GM21576 (cell line): ENCODE measurements around the gene PRSS38.

Experiments
- ATAC-seq: cut with Tn5 transposase; IDR thresholded peaks from one replicate; pipeline ENCODE4 v1.9.1; 2021; ENCODE audit warnings: mild to moderate bottlenecking, moderate library complexity; ENCODE audit not compliant: unreplicated experiment

The PRSS38 gene

DNA sequence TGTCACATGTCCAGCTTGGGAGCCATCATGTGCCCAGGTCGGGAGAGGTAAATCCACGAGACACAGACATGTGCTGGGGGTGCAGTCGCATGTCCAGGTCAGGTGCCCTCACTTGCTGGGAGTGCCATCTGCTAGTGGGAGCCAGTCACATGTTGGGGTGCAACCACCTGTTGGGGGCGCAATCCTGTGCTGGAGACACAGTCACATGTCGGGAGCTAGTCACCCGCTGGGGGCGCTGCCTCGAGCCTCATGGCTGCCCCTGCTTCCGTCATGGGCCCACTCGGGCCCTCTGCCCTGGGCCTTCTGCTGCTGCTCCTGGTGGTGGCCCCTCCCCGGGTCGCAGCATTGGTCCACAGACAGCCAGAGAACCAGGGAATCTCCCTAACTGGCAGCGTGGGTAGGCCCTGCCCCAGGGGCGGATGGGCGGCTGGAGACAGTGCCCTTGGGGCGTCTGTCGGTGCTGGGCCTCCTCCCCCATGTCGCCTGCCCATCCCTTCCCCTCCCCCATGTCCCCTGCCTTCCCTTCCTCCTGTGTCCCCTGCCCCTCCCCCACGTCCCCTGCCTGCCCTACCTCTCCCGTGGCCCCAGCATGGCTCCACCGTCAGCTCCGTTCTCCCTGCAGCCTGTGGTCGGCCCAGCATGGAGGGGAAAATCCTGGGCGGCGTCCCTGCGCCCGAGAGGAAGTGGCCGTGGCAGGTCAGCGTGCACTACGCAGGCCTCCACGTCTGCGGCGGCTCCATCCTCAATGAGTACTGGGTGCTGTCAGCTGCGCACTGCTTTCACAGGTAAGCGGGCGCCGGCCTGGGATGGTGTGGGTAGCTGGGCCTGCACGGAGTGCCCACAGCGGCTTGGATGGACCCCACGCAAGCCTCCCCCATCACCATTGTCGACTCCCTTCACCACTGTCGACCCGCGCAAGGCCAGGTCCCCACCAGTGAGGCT, at the start of gene PRSS38:
Gene PRSS38 (plus strand): TSS at position 208 of the 942 bp plus-strand sequence. CDS start 42 bp downstream, at position 250.
- ATAC-seq = no peak

DNA sequence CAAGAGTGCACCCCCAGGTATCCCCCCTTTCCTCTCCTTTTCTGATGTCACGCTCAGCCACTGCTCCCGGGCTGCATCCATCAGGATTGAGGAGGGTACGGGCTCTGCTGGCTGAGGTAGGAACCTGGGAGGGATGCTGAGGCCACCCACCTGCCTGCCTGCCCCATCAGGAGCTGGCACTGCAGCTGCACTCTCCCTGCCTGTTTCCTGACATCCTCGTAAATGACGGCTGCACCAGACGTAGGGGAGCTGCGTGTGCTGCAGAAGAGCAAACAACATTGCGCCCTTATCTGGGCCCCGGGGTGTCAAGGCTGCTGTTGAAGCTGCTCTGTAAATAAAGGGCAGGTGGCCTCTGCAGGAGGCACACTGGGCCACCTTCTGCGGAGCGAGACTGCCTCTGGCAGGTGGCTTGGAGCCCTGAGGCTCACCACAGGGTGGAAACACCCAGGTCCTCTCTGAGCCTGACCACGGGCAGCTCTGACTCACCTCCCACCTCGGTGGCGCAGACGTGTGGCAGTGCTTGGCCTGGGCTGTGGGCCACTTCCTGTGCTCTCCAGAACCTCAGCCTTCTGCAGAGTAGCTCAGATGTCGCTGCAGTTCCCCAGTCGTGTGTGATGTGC, 49.4 kb upstream of the PRSS38 start:
- no peak for ATAC-seq

DNA sequence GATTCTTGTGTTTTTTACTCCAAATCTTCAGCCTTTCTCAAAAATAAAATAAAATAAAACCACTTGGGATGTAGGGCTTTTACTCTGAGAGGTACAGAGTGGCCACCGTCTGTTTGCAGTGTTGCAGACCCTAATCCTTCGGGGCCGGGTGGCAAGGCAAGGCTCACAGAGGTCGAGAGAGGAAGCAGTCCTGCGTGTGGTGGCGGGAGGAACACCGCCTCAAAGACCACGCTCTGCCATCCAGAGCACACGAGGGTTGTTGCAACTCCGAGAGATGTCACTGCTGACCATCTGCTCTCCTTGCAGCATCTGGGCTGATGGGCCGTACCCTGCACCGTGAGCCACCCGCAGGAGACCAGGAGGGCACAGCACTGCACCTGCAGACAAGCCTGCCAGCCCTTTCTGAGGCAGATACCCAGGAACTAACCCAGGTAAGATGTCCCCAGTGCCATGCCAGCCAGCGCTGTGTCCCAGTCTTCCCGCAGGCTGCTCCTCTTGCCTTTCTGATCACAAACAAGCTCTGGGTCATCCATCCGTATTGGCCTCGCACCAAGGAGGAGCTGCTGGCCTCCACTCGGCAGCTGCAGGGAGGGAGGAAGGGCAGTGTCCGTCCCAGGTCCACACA, 48.7 kb upstream of the PRSS38 start:
- ATAC-seq = no peak

DNA sequence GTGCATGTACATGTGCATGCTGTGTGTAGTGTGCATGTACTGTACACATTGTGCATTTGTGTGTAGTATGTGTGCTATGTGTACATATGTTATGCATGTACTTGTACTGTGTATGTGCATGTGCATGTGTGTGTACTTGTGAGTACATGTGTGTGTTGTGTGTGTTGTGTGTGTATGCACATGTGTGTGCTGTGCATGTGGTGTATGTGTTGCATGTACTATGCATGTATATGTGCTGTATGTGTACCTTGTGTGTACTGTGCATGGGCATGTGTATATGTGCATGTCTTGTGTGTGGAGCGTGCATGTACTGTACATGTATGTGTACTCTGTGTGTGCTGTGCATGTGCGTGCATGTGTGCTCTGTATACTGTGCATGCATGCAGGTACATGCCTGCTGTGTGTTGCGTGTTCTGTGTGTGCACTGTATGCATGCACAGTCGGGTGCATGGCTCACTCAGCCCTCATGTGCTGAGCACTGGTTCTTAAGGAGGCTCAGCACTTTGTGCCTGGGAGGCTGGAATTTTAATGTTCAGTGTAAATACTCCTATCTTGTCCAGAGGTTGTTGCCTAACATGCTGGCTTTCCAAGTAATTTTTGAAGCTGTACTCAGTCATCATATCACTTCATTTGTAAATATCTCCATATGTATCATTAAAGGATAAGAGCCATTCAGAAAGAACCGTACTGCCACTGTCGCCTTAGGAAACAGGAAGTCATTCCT, 47.9 kb upstream of the PRSS38 start:
- no peak for ATAC-seq

DNA sequence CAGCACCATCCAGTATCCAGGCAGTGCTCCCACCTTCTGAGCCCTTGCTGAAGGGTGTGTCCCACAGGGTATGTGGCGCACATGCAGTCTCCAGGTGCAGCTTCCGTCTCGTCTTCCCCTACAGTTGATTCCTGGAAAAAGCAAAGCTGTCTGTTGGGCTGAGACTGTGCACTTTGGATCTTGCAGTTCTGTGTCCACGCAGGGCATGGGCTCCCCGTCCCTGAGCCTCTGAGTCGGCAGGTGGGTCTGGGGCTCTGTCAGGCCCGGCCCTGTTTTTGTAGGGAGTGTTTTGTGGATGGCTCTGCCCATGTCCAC, 47.4 kb upstream of the PRSS38 start:
- no peak for ATAC-seq

DNA sequence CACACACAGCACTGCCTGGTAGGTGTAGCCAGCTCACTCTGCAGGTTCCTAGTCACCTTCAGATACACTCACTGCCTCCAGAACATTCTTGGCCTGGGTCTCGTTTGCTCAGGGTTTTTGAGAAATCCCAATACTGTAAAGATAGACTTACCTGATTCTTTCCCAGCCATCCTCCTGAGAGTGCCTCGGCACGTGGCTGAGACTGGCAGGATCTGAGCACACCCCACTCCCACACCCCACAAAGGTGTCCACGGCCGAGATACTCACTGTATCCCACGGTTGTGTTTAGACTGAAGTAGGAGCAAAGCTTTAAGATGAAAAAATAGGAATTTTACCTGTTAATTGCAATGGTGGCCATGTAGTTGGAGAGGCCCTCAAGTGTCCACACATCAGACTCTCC, 46.8 kb upstream of the PRSS38 start:
- ATAC-seq = no peak

DNA sequence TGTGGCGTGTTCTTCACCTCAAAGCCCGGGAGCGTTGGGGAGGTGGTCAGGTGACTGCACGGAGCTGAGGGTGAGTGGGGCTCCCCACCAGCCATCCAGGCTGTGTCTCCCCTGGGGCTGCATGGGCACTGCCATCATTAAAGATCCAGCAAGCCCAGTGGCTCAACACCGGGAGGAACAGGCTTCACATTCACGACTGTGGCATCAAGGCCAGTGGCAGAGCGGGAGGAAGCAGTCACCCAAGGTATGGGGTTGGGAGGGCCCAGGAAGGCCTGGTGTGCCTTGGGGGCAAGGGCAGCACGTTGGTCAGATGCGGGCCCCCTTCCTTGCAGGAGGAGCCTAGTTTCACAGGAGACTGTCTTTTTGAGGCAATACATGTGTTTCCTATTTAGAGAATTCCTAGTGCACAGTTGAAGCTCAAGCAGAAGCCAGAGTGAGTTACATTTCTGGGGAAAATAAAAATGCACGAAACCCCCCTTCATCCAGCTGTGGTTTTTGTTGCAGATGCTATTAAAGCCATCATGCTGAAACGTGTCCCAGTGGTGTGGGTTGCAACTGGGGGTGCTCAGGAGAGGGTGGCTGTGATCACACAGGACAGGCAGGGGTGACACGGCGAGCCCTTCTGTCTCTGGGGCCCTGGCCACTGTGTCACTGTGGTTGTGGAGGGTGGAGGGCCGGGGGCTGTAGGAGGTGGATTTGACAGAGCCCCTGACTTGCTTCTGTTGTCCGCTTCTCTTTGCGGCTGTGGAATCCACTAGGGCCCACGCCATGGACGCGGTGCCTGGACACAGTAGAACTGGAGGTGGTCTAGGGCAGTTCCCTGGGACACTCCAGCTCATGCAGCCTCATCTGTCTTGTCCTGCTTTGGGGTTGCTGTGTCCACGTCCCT, 46.2 kb upstream of the PRSS38 start:
- ATAC-seq = no peak

DNA sequence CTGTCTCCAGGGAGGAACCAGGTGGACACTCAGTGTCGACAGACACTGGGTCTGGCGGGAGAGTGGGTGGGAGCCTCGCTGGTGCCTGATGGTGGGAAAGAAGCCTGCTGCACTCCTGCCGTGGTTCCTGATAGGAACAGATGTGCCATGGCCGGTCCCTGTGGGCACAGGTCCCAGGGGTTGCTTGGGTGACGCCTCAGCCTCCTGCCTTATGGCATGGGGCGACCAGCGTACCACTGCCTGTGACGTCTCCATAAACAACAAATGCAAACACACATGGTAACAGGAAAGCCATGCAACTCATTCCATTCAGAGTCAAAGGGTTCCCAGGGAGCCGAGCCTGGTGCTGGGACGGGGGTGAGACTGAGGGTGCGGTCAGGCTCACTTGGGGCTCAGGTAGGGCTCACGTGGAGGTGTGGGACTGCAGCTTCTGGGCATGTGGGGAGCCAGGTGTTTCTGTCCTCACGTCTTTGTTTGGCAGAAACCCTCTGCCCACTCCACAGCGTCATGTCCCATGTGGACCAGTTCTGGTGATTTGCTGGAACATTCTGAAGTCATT, 45.5 kb upstream of the PRSS38 start:
- no peak for ATAC-seq

DNA sequence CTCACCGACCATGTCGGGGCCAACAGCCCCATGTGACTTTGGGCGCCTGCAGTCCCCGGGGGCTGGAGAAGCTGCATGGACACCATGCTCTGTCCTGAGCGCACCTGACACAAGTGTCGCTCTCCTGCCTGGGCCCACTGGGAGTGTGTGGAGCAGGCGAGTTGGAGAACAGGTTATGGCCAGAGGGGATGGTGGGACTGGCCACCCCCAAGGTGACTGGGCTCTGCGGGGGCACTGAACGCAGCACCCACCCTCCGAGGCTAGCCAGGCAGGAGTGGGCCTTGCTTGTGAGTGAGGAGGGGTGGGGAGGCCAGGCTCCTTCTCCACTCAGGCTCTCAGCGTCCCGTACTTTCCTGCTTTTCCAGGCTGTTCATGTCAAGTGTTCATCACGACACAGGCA, 44.7 kb upstream of the PRSS38 start:
- no peak for ATAC-seq

DNA sequence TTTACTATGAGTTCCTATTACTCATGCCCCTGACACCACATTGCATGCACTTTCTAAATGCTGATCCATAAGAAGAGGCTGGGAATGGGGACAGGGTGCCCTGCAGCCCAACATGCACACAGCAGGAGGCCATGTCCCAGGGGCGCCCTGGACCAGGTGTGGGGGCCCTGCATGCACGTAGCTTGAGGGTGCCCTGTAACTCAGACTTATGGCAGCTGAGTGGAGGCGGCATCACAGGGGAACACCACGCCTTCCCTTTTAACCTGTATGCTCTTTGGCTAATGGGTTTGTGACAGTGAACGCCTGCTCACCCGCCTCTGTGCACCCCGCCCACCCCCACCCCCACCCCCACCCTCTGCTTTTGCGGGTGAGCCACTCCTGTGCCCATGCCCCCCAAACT, 44.1 kb upstream of the PRSS38 start:
- ATAC-seq = no peak

DNA sequence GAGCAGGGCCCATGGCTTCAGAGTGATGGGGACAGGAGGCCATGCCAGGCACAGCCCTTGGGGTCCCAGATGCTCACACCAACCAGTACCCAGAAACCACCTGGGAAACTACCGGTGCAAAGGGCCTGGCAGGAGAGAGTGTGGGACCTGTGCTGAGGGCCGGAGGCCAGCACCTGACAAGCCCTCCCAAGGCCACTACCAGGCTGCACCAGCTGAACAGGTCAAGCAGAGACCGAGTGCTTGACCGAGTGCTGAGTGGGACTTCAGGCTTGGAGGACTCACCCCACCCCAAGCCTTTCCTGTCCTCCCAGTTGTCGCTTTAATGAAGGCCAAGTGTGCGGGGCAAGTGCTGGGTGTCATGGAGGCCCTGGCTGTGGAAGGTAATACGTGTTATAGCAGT, 43.7 kb upstream of the PRSS38 start:
- no peak for ATAC-seq

DNA sequence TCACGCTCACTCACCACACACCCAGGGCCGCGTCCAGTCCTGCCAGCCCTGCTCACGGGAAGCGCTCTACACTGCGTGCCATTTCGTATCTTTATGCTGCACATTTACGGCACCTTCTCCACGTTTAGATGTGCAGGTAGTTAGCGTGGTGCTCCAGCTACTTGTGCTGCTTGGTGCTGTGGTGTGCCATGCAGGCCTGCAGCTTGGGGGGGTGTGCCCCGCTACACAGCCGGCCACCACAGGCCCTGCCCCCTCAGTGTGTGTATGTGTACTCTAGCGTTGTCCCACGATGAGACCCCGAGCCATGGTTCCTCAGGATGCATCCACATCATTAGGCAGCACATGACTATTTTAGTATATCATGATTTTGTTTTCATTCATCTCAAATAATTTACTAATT, 41.9 kb upstream of the PRSS38 start:
- no peak for ATAC-seq

DNA sequence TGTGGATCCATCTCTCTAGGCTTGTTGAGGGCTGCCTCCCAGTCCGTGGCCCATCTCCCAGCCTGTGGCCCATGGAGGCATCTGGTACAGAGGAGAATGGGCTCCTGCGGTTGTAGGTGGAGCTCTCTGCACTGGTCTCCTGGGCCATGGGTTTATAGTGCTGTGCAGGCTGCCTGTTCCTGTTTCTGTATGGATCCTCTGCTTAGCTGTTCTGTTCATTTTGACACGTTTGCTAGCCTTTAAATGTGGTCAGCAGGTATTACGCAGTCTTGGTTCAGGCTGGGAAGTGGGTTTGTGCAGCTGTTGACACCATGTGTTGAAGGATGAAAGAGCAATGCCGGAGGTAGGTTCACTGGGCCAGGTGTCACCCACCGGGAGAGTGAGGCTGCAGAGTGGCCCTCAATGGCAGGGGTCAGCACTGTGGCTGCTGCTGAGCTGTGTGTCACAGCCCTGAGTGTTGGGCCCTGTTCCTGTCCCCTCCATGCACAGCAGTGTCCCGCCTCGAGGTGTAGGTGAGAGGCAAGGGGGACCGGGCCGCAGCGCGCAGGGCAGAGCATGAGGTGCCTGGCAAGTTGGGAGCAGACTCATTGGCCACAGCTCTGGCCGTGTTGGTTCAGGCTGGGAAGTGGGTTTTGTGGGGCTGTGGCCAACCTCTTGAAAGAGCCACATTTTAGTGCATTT, 41.3 kb upstream of the PRSS38 start:
- ATAC-seq = no peak

DNA sequence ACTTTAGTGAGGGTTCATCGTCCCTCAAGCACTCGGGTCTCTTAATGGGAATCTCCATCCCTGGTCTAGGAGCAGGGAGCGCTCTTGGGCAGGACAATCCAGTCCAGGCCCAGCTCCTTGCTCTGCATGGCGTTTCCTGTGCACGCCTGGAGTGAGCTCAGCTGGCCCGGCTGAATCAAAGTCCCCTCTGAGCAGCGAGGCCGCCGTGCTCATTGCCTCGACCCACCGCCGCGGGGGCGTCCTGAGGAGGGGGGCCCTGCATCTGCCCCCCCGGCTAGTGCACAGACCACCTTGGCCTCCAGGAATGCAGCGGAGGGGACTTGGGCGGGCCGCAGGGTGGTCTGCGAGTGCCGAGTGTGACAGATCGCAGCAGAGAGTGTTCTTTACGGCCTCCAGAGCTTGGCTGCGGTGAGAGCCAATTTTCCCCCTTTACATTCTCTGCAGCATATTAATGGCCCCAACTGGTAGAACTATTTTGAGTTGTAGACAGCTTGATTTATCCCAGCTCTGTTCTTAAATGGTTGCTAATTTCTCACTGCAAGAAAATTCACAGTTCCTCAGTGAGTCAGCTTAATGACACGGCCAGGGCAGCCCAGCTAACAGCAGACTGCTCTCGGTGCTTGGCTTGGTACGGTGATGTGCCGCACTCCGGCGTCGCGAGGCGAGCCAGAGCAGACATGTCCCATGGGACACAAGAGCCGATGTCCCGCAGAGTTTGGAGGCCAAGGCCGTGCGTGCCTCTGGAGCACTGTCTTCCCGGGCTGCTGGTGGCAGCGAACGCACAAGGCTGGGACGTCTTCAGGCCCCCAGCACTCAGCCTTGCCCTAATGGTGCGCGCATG, 40.4 kb upstream of the PRSS38 start:
- ATAC-seq = no peak

DNA sequence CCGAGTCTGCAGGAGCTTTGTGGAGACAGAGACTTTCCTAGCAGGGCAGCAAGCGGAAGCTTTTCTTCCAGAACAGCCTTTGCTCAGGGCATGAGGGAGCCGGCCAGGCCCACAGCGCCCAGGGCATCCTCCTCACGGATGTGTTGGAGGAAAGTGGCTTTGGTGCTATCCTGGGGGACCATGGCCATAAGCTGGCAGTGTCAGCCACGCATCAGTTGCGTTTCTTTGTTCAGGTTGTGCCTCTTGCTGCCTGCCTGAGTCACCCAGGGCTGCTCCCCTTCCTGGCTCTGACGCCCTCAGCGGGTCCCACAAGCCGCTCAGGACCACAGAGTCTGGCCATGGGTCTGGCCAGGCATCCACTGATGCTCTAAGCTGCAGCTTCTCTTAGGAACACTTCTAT, 39.6 kb upstream of the PRSS38 start:
- no peak for ATAC-seq

DNA sequence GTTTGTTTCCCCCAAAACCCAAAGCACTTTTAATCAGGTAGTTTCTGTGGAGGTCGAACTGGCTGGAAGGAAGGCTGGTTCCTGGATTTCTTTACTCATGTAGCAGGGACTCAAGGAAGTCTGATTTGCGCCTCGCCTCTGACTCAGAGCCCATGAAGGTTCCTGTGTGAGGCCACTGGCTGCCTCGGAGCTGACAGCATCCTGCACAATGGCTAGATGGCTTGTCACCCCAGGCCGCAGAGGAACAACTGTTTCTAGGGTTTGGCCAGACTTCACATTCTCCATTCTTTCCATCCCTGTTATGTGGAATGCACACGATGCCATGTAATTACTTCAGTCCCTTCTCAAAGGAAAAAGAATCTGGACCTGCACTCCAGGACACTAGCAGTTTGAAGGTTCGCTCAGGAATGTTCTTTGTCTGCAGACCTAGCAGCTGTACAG, 39.1 kb upstream of the PRSS38 start:
- no peak for ATAC-seq

DNA sequence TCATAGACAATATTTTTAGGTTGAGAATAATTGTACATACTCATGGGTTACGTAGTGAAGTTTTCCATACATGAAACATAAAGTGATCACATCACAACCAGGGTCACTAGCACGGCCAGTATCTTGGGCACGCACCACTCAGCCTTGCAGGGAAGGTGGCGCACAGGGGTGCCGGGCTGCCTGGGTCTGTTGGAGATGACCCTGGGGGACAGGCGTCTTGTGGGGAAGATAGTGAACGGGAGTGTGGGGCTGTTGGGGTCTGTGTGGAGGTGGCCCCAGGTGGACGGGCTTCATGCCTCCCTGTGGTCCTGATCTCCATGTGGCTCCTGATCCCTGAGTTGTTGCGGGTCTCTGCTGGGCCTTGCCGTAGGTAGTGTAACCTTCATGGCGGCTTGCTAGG, 38.3 kb upstream of the PRSS38 start:
- no peak for ATAC-seq

DNA sequence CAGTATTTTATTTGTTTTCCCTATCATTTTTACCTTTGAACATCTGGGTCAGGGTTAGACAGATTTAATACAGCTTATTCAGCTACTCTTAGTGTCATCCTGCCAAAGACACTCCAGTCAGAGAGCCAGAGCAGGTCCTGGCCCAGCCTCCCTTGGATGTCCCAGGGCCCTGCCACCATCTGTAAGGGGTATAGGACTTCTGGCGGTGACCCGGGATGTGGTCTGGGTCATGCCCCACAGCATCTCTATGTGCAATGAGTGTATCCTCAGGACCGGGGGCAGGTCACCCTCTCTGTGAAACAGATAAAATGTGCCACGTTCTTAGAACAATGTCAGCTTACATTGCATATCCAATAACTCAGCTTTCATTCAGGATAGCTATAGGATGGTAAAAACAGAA, 37.8 kb upstream of the PRSS38 start:
- ATAC-seq = no peak
